Fibroblast of lung (primary cell): Measurements from ENCODE around the gene CHCHD1.
"Not testable (repeated sequence)": the region's sequence is repeated elsewhere in the genome, so short reads cannot be mapped to it uniquely, and the experiment has no call there.

Experiments used
- CTCF ChIP-seq, 2 donors: IDR thresholded peaks in 1 of 2; conservative IDR thresholded peaks in 1 of 2; 1 replicate in 1 of 2; 2 replicates in 1 of 2; pipeline ENCODE4 v1.5.1; 2011 to 2012; ENCODE audit warnings: low read length in 2 of 2, control low read depth in 1 of 2, inconsistent platforms in 1 of 2, low read depth in 1 of 2, mild to moderate bottlenecking in 1 of 2
- EZH2 ChIP-seq: IDR thresholded peaks from 2 replicates; pipeline ENCODE4 v1.5.1; 2012; ENCODE audit warnings: low read length, control low read depth, mild to moderate bottlenecking; ENCODE audit errors: missing control alignments

DNA sequence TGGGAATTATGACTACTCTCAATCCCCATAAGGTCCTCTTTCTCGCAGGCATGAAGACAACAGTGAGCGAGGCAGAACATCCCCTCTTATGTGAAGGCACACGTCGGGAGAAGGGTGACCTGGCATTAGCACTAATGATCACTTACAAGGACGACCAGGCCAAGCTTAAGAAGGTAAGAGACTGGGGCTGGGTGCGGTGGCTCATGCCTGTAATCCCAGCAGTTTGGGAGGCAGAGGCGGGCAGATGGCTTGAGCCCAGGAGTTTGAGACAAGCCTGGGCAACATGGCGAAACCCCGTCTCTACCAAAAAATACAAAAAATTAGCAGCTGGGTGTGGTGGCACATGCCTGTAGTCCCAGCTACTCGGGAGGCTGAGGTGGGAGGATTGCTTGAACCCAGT, 13.6 kb downstream of the CHCHD1 start:
- TF ChIP-seq CTCF (conservative IDR thresholded peaks at IDR 0.05 in 1 of 2, IDR thresholded peaks at IDR 0.05 in 1 of 2; ENCODE audit: low read depth in 1 of 2, low read length in 2 of 2); EZH2: not testable (repeated sequence)
